ENCODE data around the gene BCL2L12. TPM values are rescaled to one million over a fixed set of nuclear protein-coding genes. Genes with fewer than 3 reads are reported as not detected.

Gene BCL2L12
- total and polyA plus RNA-seq, 2 donors (not counting 3 experiments of a cell fraction or from before 2014, with no cell fraction given), result 49.8 to 58.5 TPM

DNA sequence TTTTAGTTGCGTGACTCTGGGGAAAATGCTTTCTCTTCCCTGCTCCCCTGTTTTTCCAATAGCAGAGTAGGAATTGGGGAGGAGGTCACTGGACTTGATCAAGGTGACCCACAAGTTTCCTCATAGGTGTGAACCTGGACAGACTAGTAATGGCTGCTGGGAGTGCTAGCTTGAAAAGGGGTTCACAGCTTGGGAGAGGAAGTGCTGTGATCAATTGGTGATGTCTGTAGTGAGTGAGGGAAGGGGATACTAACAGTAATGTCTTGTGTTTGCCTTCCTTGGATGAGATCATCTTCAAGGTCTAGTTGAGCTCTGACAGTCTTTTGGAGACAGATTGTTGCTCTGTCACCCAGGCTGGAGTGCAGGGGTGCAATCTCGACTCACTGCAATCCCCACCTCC is 1.7 kb downstream of the BCL2L12 start:
- peaks cover 17% of the 10 kb centered on the region for H3K79me2 ChIP-seq (ENCODE audit: control insufficient read depth, insufficient read depth, low read length)
- no peaks in the 10 kb centered on the region for H3K27me3 ChIP-seq (ENCODE audit: control insufficient read depth in 2 of 2, insufficient read depth in 2 of 2, low read length in 2 of 2)
- no peaks in the 10 kb centered on the region for H4K20me1 ChIP-seq (replicated peaks; ENCODE audit: control insufficient read depth, extremely low read depth, insufficient read depth, low read length)
- CTCF ChIA-PET, result interaction anchor here (0.8 kb wide), 1 partner anchor 9 kb away, joined by 3 read pairs; no protein-coding TSS in a partner anchor
- H3K4me1 ChIP-seq (ENCODE audit: control insufficient read depth, extremely low read depth, insufficient read depth, low read length), result peaks cover 10% of the 10 kb centered on the region
- POLR2A ChIA-PET, result no interaction called here
- intact Hi-C loops (cut with micrococcal nuclease) (no loop called here), dilution Hi-C loops (cut with MboI; ENCODE audit: extremely low pct_ligation_motif_present, low sequenced_read_pairs) (no loop called here)
- H2AFZ ChIP-seq (ENCODE audit: low read depth, low read length), result no peak overlapping the region
- FAIRE-seq (no peak), DNase-seq (ENCODE audit: low read depth, low spot score) (no peak)
- no peaks in the 10 kb centered on the region for H3K9me1 ChIP-seq (replicated peaks; ENCODE audit: control insufficient read depth, extremely low read depth, insufficient read depth, low read length)
- H3K27ac ChIP-seq (ENCODE audit: insufficient read depth, low read depth, low read length), result no peak overlapping the region
- no peak for TF ChIP-seq CTCF (IDR thresholded peaks at IDR 0.05; ENCODE audit: extremely low read depth in 1 of 2, insufficient read depth in 1 of 2, low read depth in 1 of 2, low read length in 2 of 2)
- TF ChIP-seq MAX (IDR thresholded peaks at IDR 0.05; ENCODE audit: insufficient read depth, insufficient read length), result no peak
- TF ChIP-seq MYC (IDR thresholded peaks at IDR 0.05; ENCODE audit: low read depth, low read length), result no peak
- no peak for TF ChIP-seq EZH2 (IDR thresholded peaks at IDR 0.05; ENCODE audit: borderline replicate concordance, low read depth, low read length, severe bottlenecking)
- no peak for TF ChIP-seq GATA2 (IDR thresholded peaks at IDR 0.05; ENCODE audit: insufficient read depth, insufficient read length, low read depth, low read length)
- no peak for TF ChIP-seq FOS (IDR thresholded peaks at IDR 0.05; ENCODE audit: borderline replicate concordance, insufficient read depth, low read length)
- TF ChIP-seq POLR2AphosphoS5 (IDR thresholded peaks at IDR 0.05; ENCODE audit: insufficient read depth, low read depth, low read length), result no peak
- TF ChIP-seq POLR2A (IDR thresholded peaks at IDR 0.05; ENCODE audit: low read depth, low read length), result no peak
- no peak for TF ChIP-seq JUN (IDR thresholded peaks at IDR 0.05; ENCODE audit: borderline replicate concordance, insufficient read depth, insufficient read length, low read depth)
- H3K4me3 ChIP-seq (replicated peaks in 1 of 3; ENCODE audit: insufficient read depth in 1 of 3, low read depth in 1 of 3, low read length in 3 of 3), result no peak overlapping the region
- no peaks in the 10 kb centered on the region for H3K9me3 ChIP-seq (replicated peaks; ENCODE audit: control insufficient read depth, insufficient read depth, low read length)
- H3K9ac ChIP-seq (replicated peaks; ENCODE audit: extremely low read depth, insufficient read depth, low read length), result no peak overlapping the region
- H3K36me3 ChIP-seq (ENCODE audit: control insufficient read depth in 2 of 2, extremely low read depth in 1 of 2, insufficient read depth in 2 of 2, low read length in 2 of 2), result peaks cover 0 to 9% of the 10 kb centered on the region in 2 experiments
- BruUV-seq (replicated peaks), result no TSS peak
- H3K4me2 ChIP-seq (ENCODE audit: insufficient read depth, low read length), result no peak overlapping the region

Measured in endothelial cell of umbilical vein (primary cell).